Measurements from ENCODE around the gene NBL1.

The NBL1 gene

GRCh38 chr1:19654886-19655717 lies 11.0 kb downstream of the NBL1 start:
- TF ChIP-seq, protein P1, sequence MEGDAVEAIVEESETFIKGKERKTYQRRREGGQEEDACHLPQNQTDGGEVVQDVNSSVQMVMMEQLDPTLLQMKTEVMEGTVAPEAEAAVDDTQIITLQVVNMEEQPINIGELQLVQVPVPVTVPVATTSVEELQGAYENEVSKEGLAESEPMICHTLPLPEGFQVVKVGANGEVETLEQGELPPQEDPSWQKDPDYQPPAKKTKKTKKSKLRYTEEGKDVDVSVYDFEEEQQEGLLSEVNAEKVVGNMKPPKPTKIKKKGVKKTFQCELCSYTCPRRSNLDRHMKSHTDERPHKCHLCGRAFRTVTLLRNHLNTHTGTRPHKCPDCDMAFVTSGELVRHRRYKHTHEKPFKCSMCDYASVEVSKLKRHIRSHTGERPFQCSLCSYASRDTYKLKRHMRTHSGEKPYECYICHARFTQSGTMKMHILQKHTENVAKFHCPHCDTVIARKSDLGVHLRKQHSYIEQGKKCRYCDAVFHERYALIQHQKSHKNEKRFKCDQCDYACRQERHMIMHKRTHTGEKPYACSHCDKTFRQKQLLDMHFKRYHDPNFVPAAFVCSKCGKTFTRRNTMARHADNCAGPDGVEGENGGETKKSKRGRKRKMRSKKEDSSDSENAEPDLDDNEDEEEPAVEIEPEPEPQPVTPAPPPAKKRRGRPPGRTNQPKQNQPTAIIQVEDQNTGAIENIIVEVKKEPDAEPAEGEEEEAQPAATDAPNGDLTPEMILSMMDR (IDR thresholded peaks at IDR 0.05; ENCODE audit: borderline replicate concordance, insufficient read depth, low read depth, low read length), result no peak
- no peak overlapping the region for H3K4me3 ChIP-seq (ENCODE audit: low read depth, low read length)

DNA sequence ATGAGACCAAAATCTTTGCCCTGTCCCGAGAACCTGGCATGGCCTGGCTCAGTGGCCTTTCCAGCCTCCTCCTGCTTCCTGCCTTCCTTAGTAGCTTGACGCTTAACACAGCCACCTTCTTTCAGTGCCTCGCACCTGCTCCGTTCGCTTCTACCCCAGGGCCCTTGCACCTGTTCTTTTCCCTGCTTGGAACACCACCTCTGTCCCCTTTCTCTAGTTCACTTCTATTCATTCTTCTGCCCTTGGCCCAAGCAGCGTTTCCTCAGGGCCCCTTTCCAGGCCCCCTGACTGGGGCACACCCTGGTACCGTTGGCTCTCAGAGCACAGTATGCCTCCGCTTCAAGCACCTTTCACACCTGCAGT lies 11.6 kb downstream of the NBL1 start:
- H3K4me3 ChIP-seq (ENCODE audit: low read depth, low read length), result no peak overlapping the region
- TF ChIP-seq, protein P1 (IDR thresholded peaks at IDR 0.05; ENCODE audit: borderline replicate concordance, insufficient read depth, low read depth, low read length), result no peak

DNA sequence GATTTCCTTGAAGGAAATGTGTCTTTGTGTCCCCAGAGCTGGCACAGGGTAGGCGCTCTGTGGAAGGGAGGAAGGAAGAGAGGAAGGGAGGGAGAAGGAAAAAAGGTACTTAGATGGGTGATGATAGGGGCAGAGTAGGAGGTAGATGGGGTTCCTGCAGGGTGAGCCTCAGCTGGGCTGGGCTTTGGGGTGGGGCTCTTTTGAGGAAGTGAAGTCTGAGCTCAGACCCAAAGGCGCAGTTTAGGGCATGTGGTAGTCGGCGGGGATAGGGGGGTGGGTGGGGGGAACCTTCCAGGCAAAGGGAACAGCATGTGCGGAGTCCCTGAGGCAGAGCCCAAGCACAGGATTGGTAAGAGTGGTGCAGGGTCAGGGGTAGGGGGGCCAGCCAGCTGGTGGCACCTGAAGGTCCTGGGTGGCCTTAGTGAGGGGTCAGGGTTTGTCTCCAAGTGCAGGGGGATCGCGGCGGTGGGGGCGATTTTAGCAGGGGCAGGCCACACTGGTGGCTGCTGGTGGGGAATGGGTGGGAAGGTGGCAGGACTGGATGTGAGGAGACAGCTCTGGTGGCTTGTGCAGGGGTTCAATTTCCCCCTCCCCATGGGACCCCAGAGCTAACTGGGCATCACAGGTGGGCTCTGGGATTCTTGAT lies 12.1 kb downstream of the NBL1 start:
- H3K4me3 ChIP-seq (ENCODE audit: low read depth, low read length), result no peak overlapping the region
- TF ChIP-seq, protein P1 (IDR thresholded peaks at IDR 0.05; ENCODE audit: borderline replicate concordance, insufficient read depth, low read depth, low read length), result no peak

DNA sequence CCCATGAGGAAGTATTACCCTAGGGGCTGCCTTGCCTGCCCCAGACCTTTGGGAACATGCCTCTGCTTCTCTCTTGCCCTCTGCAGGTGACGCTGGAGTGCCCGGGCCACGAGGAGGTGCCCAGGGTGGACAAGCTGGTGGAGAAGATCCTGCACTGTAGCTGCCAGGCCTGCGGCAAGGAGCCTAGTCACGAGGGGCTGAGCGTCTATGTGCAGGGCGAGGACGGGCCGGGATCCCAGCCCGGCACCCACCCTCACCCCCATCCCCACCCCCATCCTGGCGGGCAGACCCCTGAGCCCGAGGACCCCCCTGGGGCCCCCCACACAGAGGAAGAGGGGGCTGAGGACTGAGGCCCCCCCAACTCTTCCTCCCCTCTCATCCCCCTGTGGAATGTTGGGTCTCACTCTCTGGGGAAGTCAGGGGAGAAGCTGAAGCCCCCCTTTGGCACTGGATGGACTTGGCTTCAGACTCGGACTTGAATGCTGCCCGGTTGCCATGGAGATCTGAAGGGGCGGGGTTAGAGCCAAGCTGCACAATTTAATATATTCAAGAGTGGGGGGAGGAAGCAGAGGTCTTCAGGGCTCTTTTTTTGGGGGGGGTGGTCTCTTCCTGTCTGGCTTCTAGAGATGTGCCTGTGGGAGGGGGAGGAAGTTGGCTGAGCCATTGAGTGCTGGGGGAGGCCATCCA lies 12.8 kb downstream of the NBL1 start:
- TF ChIP-seq, protein P1 (IDR thresholded peaks at IDR 0.05; ENCODE audit: borderline replicate concordance, insufficient read depth, low read depth, low read length), result no peak
- no peak overlapping the region for H3K4me3 ChIP-seq (ENCODE audit: low read depth, low read length)

GRCh38 chr1:19657511-19657910 lies 13.4 kb downstream of the NBL1 start:
- no peak overlapping the region for H3K4me3 ChIP-seq (ENCODE audit: low read depth, low read length)
- TF ChIP-seq, protein P1 (IDR thresholded peaks at IDR 0.05; ENCODE audit: borderline replicate concordance, insufficient read depth, low read depth, low read length), result no peak

DNA sequence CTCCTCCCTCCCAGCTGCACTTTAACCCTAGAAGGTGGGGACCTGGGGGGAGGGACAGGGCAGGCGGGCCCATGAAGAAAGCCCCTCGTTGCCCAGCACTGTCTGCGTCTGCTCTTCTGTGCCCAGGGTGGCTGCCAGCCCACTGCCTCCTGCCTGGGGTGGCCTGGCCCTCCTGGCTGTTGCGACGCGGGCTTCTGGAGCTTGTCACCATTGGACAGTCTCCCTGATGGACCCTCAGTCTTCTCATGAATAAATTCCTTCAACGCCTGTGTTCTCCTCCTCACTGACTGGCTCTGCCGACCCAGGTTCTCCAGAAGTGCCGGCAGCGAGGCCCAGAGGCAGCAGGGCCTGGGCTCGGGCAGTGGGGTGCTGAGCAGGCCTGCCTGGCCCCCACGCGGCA lies 14.1 kb downstream of the NBL1 start:
- H3K4me3 ChIP-seq (ENCODE audit: low read depth, low read length), result no peak overlapping the region
- TF ChIP-seq, protein P1 (IDR thresholded peaks at IDR 0.05; ENCODE audit: borderline replicate concordance, insufficient read depth, low read depth, low read length), result no peak

All from GM12875 (cell line).